Stimulated activated CD4-positive, alpha-beta T cell treated with anti-CD3 and anti-CD28 coated beads, TNF-alpha, amount 100 ng/mL, for 48 hours (primary cell): ENCODE measurements around the gene PPP1CB.
A peak's percentile ranks its signal among the peaks of the same experiment; 100 is the strongest.
"Not testable (repeated sequence)": the region's sequence is repeated elsewhere in the genome, so short reads cannot be mapped to it uniquely, and the experiment has no call there.

Experiments used
- DNase-seq, 3 donors: peaks; one replicate each; pipeline ENCODE4 v3.0.0-alpha.2; 2020; ENCODE audit warnings: low read depth in 3 of 3

PPP1CB gene

GRCh38 chr2:28751252-28751955, at the start of gene PPP1CB:
Gene PPP1CB, plus strand, starts transcription at chr2:28751830. Its CDS starts 295 bp downstream, at chr2:28752125.
- peak; percentile 88 to 92 (median 90) for DNase-seq

- DNase-seq: no peak
Measured at GRCh38 chr2:28702415-28702861, 49.2 kb upstream of the PPP1CB start.

GRCh38 chr2:28702878-28703277, 48.8 kb upstream of the PPP1CB start:
- DNase-seq: no peak

- no peak for DNase-seq
Measured at GRCh38 chr2:28704621-28705020, 47.0 kb upstream of the PPP1CB start.

- DNase-seq: no peak
Measured at GRCh38 chr2:28705751-28706440, 45.7 kb upstream of the PPP1CB start.

- no peak for DNase-seq
Measured at GRCh38 chr2:28707592-28707991, 44.0 kb upstream of the PPP1CB start.

- no peak for DNase-seq
Measured at GRCh38 chr2:28709101-28709500, 42.5 kb upstream of the PPP1CB start.

GRCh38 chr2:28710545-28710944, 41.1 kb upstream of the PPP1CB start:
- DNase-seq: no peak

GRCh38 chr2:28713577-28714298, 37.9 kb upstream of the PPP1CB start:
- DNase-seq: no peak

GRCh38 chr2:28716265-28716865, 35.3 kb upstream of the PPP1CB start:
- DNase-seq: no peak

- no peak for DNase-seq
Measured at GRCh38 chr2:28717339-28717758, 34.3 kb upstream of the PPP1CB start.

- no peak for DNase-seq
Measured at GRCh38 chr2:28720345-28720744, 31.3 kb upstream of the PPP1CB start.

- DNase-seq: no peak
Measured at GRCh38 chr2:28721601-28722191, 29.9 kb upstream of the PPP1CB start.

- DNase-seq: no peak
Measured at GRCh38 chr2:28725021-28725711, 26.5 kb upstream of the PPP1CB start.

GRCh38 chr2:28726177-28726576, 25.5 kb upstream of the PPP1CB start:
- DNase-seq: no peak

GRCh38 chr2:28729698-28730097, 21.9 kb upstream of the PPP1CB start:
- no peak for DNase-seq

GRCh38 chr2:28730641-28731146, 20.9 kb upstream of the PPP1CB start:
- no peak for DNase-seq

- DNase-seq: no peak
Measured at GRCh38 chr2:28735511-28735910, 16.1 kb upstream of the PPP1CB start.

- no peak for DNase-seq
Measured at GRCh38 chr2:28736034-28736433, 15.6 kb upstream of the PPP1CB start.

GRCh38 chr2:28737655-28738054, 14.0 kb upstream of the PPP1CB start:
- DNase-seq: no peak

- not testable (repeated sequence) for DNase-seq
Measured at GRCh38 chr2:28742619-28743018, 9.0 kb upstream of the PPP1CB start.
